NCI-H748 (cell line): Measurements from ENCODE around the gene YPEL1.

ENCODE experiments used
- DNase-seq: peaks from one replicate; lab custom pipeline; 2025; ENCODE audit not compliant: unreplicated experiment; lab: John Stamatoyannopoulos, UW

Gene YPEL1

GRCh38 chr22:21735200-21736083 is at the start of gene YPEL1:
Gene YPEL1, minus strand, starts transcription at chr22:21735794. Its CDS starts 25,050 bp downstream, at chr22:21710744.
- DNase-seq = peak; percentile 86

- DNase-seq = no peak
These were observed 44.7 kb upstream of the YPEL1 start for GRCh38 chr22:21780259-21780658.

GRCh38 chr22:21779444-21779843 is 43.9 kb upstream of the YPEL1 start:
- no peak for DNase-seq

GRCh38 chr22:21778705-21779363 is 43.2 kb upstream of the YPEL1 start:
- no peak for DNase-seq

GRCh38 chr22:21771631-21771976 is 36.0 kb upstream of the YPEL1 start:
- no peak for DNase-seq

GRCh38 chr22:21768435-21768834 is 32.8 kb upstream of the YPEL1 start:
- no peak for DNase-seq

- DNase-seq = no peak
These were observed 31.3 kb upstream of the YPEL1 start for GRCh38 chr22:21766691-21767462.

- no peak for DNase-seq
These were observed 30.4 kb upstream of the YPEL1 start for GRCh38 chr22:21765909-21766529.

- no peak for DNase-seq
These were observed 28.6 kb upstream of the YPEL1 start for GRCh38 chr22:21764038-21764804.

GRCh38 chr22:21762712-21763581 is 27.4 kb upstream of the YPEL1 start:
- no peak for DNase-seq

- DNase-seq = no peak
These were observed 26.5 kb upstream of the YPEL1 start for GRCh38 chr22:21761994-21762680.

- no peak for DNase-seq
These were observed 25.5 kb upstream of the YPEL1 start for GRCh38 chr22:21761086-21761485.

GRCh38 chr22:21760640-21761039 is 25.0 kb upstream of the YPEL1 start:
- DNase-seq = no peak

GRCh38 chr22:21759646-21760376 is 24.2 kb upstream of the YPEL1 start:
- DNase-seq = no peak

- DNase-seq = no peak
These were observed 23.5 kb upstream of the YPEL1 start for GRCh38 chr22:21759093-21759492.

GRCh38 chr22:21758091-21758864 is 22.7 kb upstream of the YPEL1 start:
- DNase-seq = no peak

GRCh38 chr22:21755851-21756284 is 20.3 kb upstream of the YPEL1 start:
- DNase-seq = no peak
